Measurements from ENCODE around the gene B4GALT2.
A peak's percentile ranks its signal among the peaks of the same experiment; 100 is the strongest.

B4GALT2 gene

GRCh38 chr1:43958351-43959255 is 20.4 kb upstream of the B4GALT2 start:
- Histone ChIP-seq H3K4me1 (ENCODE audit: control insufficient read depth, insufficient read depth, low read length, unreplicated experiment) (no peaks in the 10 kb centered on the region), H2AFZ (ENCODE audit: low read length, unreplicated experiment) (no peak overlapping the region), H3K4me3 (ENCODE audit: low read depth, low read length) (no peak overlapping the region), H3K27me3 (ENCODE audit: insufficient read depth, low read length) (no peaks in the 10 kb centered on the region), H3K27ac (ENCODE audit: low read depth, low read length) (no peak overlapping the region), H3K79me2 (ENCODE audit: control insufficient read depth, insufficient read depth, low read length, unreplicated experiment) (no peaks in the 10 kb centered on the region), H3K36me3 (ENCODE audit: insufficient read depth, low read length) (no peaks in the 10 kb centered on the region; the same call in 1 of the 2 replicates)

GRCh38 chr1:43960798-43961197 is 18.2 kb upstream of the B4GALT2 start:
- H2AFZ ChIP-seq (ENCODE audit: low read length, unreplicated experiment), result no peak overlapping the region
- H3K27ac ChIP-seq (ENCODE audit: low read depth, low read length), result no peak overlapping the region
- H3K79me2 ChIP-seq (ENCODE audit: control insufficient read depth, insufficient read depth, low read length, unreplicated experiment), result no peaks in the 10 kb centered on the region
- no peaks in the 10 kb centered on the region; the same call in 1 of the 2 replicates for H3K36me3 ChIP-seq (ENCODE audit: insufficient read depth, low read length)
- no peaks in the 10 kb centered on the region for H3K4me1 ChIP-seq (ENCODE audit: control insufficient read depth, insufficient read depth, low read length, unreplicated experiment)
- H3K4me3 ChIP-seq (ENCODE audit: low read depth, low read length), result no peak overlapping the region
- H3K27me3 ChIP-seq (ENCODE audit: insufficient read depth, low read length), result no peaks in the 10 kb centered on the region

GRCh38 chr1:43961692-43962091 is 17.3 kb upstream of the B4GALT2 start:
- no peaks in the 10 kb centered on the region for H3K79me2 ChIP-seq (ENCODE audit: control insufficient read depth, insufficient read depth, low read length, unreplicated experiment)
- H3K36me3 ChIP-seq (ENCODE audit: insufficient read depth, low read length), result no peaks in the 10 kb centered on the region; the same call in 1 of the 2 replicates

GRCh38 chr1:43962324-43962723 is 16.7 kb upstream of the B4GALT2 start:
- Histone ChIP-seq H3K36me3 (ENCODE audit: insufficient read depth, low read length) (no peaks in the 10 kb centered on the region; the same call in 1 of the 2 replicates), H3K27me3 (ENCODE audit: insufficient read depth, low read length) (no peaks in the 10 kb centered on the region), H3K79me2 (ENCODE audit: control insufficient read depth, insufficient read depth, low read length, unreplicated experiment) (no peaks in the 10 kb centered on the region), H3K4me1 (ENCODE audit: control insufficient read depth, insufficient read depth, low read length, unreplicated experiment) (no peaks in the 10 kb centered on the region), H2AFZ (ENCODE audit: low read length, unreplicated experiment) (no peak overlapping the region), H3K27ac (ENCODE audit: low read depth, low read length) (no peak overlapping the region), H3K4me3 (ENCODE audit: low read depth, low read length) (no peak overlapping the region)

More at GRCh38 chr1:43961692-43962091, 17.3 kb upstream of the B4GALT2 start:
- Histone ChIP-seq H3K4me1 (ENCODE audit: control insufficient read depth, insufficient read depth, low read length, unreplicated experiment) (no peaks in the 10 kb centered on the region), H3K4me3 (ENCODE audit: low read depth, low read length) (no peak overlapping the region), H3K27ac (ENCODE audit: low read depth, low read length) (no peak overlapping the region), H2AFZ (ENCODE audit: low read length, unreplicated experiment) (no peak overlapping the region), H3K27me3 (ENCODE audit: insufficient read depth, low read length) (no peaks in the 10 kb centered on the region)

DNA sequence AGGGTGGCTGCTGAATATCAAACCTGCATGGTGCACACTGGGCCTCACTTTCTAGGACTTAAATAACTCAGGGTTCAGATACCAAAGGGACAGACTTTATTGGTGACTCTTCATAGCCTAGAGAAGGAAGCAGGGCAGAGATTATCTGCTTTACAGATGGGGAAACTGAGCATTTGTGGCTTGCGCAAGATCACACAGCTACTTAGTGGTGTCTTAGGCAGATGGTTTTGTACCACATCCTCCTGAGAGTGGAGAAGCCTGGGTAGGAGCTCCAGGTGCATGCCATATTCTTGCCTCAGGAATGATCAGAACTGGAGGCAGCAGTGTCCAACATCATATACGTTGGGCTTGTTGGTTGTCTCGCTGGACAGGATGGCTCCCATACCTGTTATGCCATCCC is 16.0 kb upstream of the B4GALT2 start:
- H3K4me3 ChIP-seq (ENCODE audit: low read depth, low read length), result no peak overlapping the region
- H2AFZ ChIP-seq (ENCODE audit: low read length, unreplicated experiment), result no peak overlapping the region
- no peaks in the 10 kb centered on the region; the same call in 1 of the 2 replicates for H3K36me3 ChIP-seq (ENCODE audit: insufficient read depth, low read length)
- no peaks in the 10 kb centered on the region for H3K79me2 ChIP-seq (ENCODE audit: control insufficient read depth, insufficient read depth, low read length, unreplicated experiment)
- no peaks in the 10 kb centered on the region for H3K4me1 ChIP-seq (ENCODE audit: control insufficient read depth, insufficient read depth, low read length, unreplicated experiment)
- H3K27ac ChIP-seq (ENCODE audit: low read depth, low read length), result no peak overlapping the region
- H3K27me3 ChIP-seq (ENCODE audit: insufficient read depth, low read length), result no peaks in the 10 kb centered on the region

GRCh38 chr1:43963890-43964289 is 15.1 kb upstream of the B4GALT2 start:
- Histone ChIP-seq H3K4me3 (ENCODE audit: low read depth, low read length) (no peak overlapping the region), H3K4me1 (ENCODE audit: control insufficient read depth, insufficient read depth, low read length, unreplicated experiment) (no peaks in the 10 kb centered on the region), H3K27ac (ENCODE audit: low read depth, low read length) (no peak overlapping the region), H3K27me3 (ENCODE audit: insufficient read depth, low read length) (no peaks in the 10 kb centered on the region), H3K36me3 (ENCODE audit: insufficient read depth, low read length) (no peaks in the 10 kb centered on the region; the same call in 1 of the 2 replicates), H2AFZ (ENCODE audit: low read length, unreplicated experiment) (no peak overlapping the region), H3K79me2 (ENCODE audit: control insufficient read depth, insufficient read depth, low read length, unreplicated experiment) (no peaks in the 10 kb centered on the region)

DNA sequence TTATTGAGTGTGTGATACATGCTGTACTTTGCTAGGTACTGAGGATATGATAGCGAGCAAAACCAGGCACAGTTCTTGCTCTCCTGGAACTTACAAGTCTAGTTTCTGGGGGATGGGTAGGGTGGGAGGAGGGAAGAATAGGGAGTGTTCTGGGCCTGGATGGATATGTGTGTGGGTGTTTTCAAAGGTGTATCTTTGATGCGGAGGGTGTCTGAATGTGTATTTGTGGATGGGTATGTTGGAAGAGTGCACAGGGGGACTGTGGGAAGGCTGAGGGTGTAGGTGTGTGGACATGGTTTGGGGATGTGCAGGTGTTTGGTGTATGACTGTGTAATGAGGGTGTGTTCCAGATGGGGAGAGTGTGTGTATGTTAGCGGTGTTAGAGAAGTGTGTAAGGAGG is 13.7 kb upstream of the B4GALT2 start:
- H3K27me3 ChIP-seq (ENCODE audit: insufficient read depth, low read length), result no peaks in the 10 kb centered on the region
- no peak overlapping the region for H3K4me3 ChIP-seq (ENCODE audit: low read depth, low read length)
- H3K27ac ChIP-seq (ENCODE audit: low read depth, low read length), result no peak overlapping the region
- no peaks in the 10 kb centered on the region; the same call in 1 of the 2 replicates for H3K36me3 ChIP-seq (ENCODE audit: insufficient read depth, low read length)
- peaks cover 2% of the 10 kb centered on the region for H3K79me2 ChIP-seq (ENCODE audit: control insufficient read depth, insufficient read depth, low read length, unreplicated experiment)
- no peak overlapping the region for H2AFZ ChIP-seq (ENCODE audit: low read length, unreplicated experiment)
- no peaks in the 10 kb centered on the region for H3K4me1 ChIP-seq (ENCODE audit: control insufficient read depth, insufficient read depth, low read length, unreplicated experiment)

DNA sequence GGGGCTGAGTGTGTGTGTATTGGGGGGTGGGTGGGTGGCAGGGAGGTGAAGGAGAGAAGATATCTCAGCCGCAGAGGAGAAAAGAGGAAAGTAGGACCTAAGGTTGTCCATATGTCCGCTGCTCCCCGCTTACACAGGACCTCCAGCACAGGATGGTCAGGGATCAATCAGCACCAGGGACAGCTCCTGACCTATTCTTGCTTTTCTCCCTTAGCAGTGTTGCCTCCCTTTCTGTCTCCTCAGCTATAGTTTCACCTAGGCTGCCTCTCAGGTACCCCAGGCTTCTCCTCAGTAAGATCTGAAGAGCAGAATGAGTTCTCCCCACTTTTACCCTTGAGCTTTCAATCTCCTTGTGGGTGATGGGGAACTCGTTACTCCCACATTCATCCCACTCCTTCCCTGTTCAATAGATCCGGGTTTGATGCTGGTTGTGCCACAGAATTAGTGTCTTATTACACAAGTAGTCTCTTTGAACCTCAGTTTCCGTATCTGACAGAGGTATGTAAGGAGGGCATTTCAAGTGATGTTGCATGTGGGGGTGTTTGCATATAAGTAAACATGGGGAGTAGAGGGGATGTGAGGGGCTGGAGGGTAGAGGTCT is 10.6 kb upstream of the B4GALT2 start:
- peaks cover 7% of the 10 kb centered on the region for H3K4me1 ChIP-seq (ENCODE audit: control insufficient read depth, insufficient read depth, low read length, unreplicated experiment)
- no peaks in the 10 kb centered on the region; the same call in 1 of the 2 replicates for H3K36me3 ChIP-seq (ENCODE audit: insufficient read depth, low read length)
- H3K27ac ChIP-seq (ENCODE audit: low read depth, low read length), result no peak overlapping the region
- H2AFZ ChIP-seq (ENCODE audit: low read length, unreplicated experiment), result no peak overlapping the region
- H3K27me3 ChIP-seq (ENCODE audit: insufficient read depth, low read length), result no peaks in the 10 kb centered on the region
- H3K4me3 ChIP-seq (ENCODE audit: low read depth, low read length), result no peak overlapping the region
- peaks cover 7% of the 10 kb centered on the region for H3K79me2 ChIP-seq (ENCODE audit: control insufficient read depth, insufficient read depth, low read length, unreplicated experiment)

DNA sequence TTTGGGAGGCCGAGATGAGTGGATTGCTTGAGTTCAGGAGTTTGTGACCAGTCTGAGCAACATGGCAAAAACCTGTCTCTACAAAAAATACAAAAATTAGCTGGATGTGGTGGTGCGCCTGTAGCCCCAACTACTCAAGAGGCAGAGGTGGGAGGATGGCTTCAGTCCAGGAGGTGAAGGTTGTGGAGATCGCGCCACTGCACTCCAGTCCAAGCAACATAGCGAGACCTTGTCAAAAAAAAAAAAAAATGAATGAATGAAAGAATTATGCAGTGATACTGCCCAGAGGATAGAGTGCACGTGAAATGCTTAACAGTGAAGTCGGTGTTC is 9.6 kb upstream of the B4GALT2 start:
- no peak overlapping the region for H3K27ac ChIP-seq (ENCODE audit: low read depth, low read length)

GRCh38 chr1:43969746-43970466 is 9.1 kb upstream of the B4GALT2 start, which contains the start of gene DPH2:
TSS of gene DPH2 (plus strand) at chr1:43970010. CDS start at chr1:43970176, 166 bp downstream.
- peaks cover 9% of the 10 kb centered on the region for H3K79me2 ChIP-seq (ENCODE audit: control insufficient read depth, insufficient read depth, low read length, unreplicated experiment)
- H3K4me1 ChIP-seq (ENCODE audit: control insufficient read depth, insufficient read depth, low read length, unreplicated experiment), result peaks cover 7% of the 10 kb centered on the region
- no peaks in the 10 kb centered on the region; the same call in 1 of the 2 replicates for H3K36me3 ChIP-seq (ENCODE audit: insufficient read depth, low read length)
- H3K4me3 ChIP-seq (ENCODE audit: low read depth, low read length), result peak within 1 kb of the TSS; percentile 99
- no peaks in the 10 kb centered on the region for H3K27me3 ChIP-seq (ENCODE audit: insufficient read depth, low read length)
- H3K27ac ChIP-seq (ENCODE audit: low read depth, low read length), result no peak within 1 kb of the TSS
- peak within 1 kb of the TSS; percentile 97 for H2AFZ ChIP-seq (ENCODE audit: low read length, unreplicated experiment)

More for the DNA sequence above, 9.6 kb upstream of the B4GALT2 start:
- Histone ChIP-seq H3K4me1 (ENCODE audit: control insufficient read depth, insufficient read depth, low read length, unreplicated experiment) (peaks cover 7% of the 10 kb centered on the region), H3K4me3 (ENCODE audit: low read depth, low read length) (no peak overlapping the region), H3K36me3 (ENCODE audit: insufficient read depth, low read length) (no peaks in the 10 kb centered on the region; the same call in 1 of the 2 replicates), H2AFZ (ENCODE audit: low read length, unreplicated experiment) (no peak overlapping the region), H3K27me3 (ENCODE audit: insufficient read depth, low read length) (no peaks in the 10 kb centered on the region), H3K79me2 (ENCODE audit: control insufficient read depth, insufficient read depth, low read length, unreplicated experiment) (peaks cover 7% of the 10 kb centered on the region)

Data from ACC112 (cell line).